Measurements from ENCODE around the gene BRIP1. TPM values are rescaled to one million over a fixed set of nuclear protein-coding genes. Genes with fewer than 3 reads are reported as not detected.
"Not testable (repeated sequence)": the region's sequence is repeated elsewhere in the genome, so short reads cannot be mapped to it uniquely, and the experiment has no call there.

Gene BRIP1
- total RNA-seq, 1 donor from 2014 or later, result 6.4 TPM

- FAIRE-seq, result no peak
- no peak overlapping the region for H3K4me2 ChIP-seq (ENCODE audit: low read length)
- no peak overlapping the region for H3K9ac ChIP-seq (ENCODE audit: low read length)
- H3K79me2 ChIP-seq (ENCODE audit: insufficient read depth, low read length), result peaks cover 26% of the 10 kb centered on the region
- H4K20me1 ChIP-seq (ENCODE audit: insufficient read depth, low read length), result no peaks in the 10 kb centered on the region
- no peak overlapping the region for H3K4me3 ChIP-seq (ENCODE audit: insufficient read depth, low read depth, low read length)
- Mint-ChIP-seq H3K4me1 (ENCODE audit: low read depth, unreplicated experiment) (peaks cover under 1% of the 10 kb centered on the region), H3K9me3 (ENCODE audit: unreplicated experiment) (no peaks in the 10 kb centered on the region), H3K4me3 (ENCODE audit: unreplicated experiment) (no peak overlapping the region), H3K36me3 (ENCODE audit: low read depth, unreplicated experiment) (peaks cover 5% of the 10 kb centered on the region), H3K27ac (ENCODE audit: unreplicated experiment) (no peak overlapping the region), H3K27me3 (ENCODE audit: low read depth, unreplicated experiment) (no peaks in the 10 kb centered on the region)
- H3K9me3 ChIP-seq (ENCODE audit: insufficient read depth, low read depth, low read length), result no peaks in the 10 kb centered on the region
- H3K4me1 ChIP-seq (ENCODE audit: insufficient read depth, low read length), result no peaks in the 10 kb centered on the region
- DNase-seq (ENCODE audit: low read depth), result no peak
- no peak for TF ChIP-seq EZH2 (IDR thresholded peaks at IDR 0.05; ENCODE audit: insufficient read depth, low read length)
- TF ChIP-seq, protein P1, sequence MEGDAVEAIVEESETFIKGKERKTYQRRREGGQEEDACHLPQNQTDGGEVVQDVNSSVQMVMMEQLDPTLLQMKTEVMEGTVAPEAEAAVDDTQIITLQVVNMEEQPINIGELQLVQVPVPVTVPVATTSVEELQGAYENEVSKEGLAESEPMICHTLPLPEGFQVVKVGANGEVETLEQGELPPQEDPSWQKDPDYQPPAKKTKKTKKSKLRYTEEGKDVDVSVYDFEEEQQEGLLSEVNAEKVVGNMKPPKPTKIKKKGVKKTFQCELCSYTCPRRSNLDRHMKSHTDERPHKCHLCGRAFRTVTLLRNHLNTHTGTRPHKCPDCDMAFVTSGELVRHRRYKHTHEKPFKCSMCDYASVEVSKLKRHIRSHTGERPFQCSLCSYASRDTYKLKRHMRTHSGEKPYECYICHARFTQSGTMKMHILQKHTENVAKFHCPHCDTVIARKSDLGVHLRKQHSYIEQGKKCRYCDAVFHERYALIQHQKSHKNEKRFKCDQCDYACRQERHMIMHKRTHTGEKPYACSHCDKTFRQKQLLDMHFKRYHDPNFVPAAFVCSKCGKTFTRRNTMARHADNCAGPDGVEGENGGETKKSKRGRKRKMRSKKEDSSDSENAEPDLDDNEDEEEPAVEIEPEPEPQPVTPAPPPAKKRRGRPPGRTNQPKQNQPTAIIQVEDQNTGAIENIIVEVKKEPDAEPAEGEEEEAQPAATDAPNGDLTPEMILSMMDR (IDR thresholded peaks at IDR 0.05; ENCODE audit: insufficient read depth, low read depth, low read length), result no peak
- H3K27ac ChIP-seq (ENCODE audit: low read depth, low read length), result no peak overlapping the region
- no peak overlapping the region for H2AFZ ChIP-seq (ENCODE audit: low read depth, low read length)
- peaks cover 3% of the 10 kb centered on the region for H3K36me3 ChIP-seq (ENCODE audit: insufficient read depth, low read length)
- H3K27me3 ChIP-seq (ENCODE audit: insufficient read depth, low read length), result no peaks in the 10 kb centered on the region
These were observed 41.7 kb downstream of the BRIP1 start for GRCh38 chr17:61821655-61822054.

- H3K27me3 Mint-ChIP-seq (ENCODE audit: low read depth, unreplicated experiment); H2AFZ ChIP-seq (ENCODE audit: low read depth, low read length); H3K4me1 ChIP-seq (ENCODE audit: insufficient read depth, low read length); H3K36me3 ChIP-seq (ENCODE audit: insufficient read depth, low read length); H3K27ac Mint-ChIP-seq (ENCODE audit: unreplicated experiment); H3K9ac ChIP-seq (ENCODE audit: low read length); H3K4me3 Mint-ChIP-seq (ENCODE audit: unreplicated experiment); H3K27me3 ChIP-seq (ENCODE audit: insufficient read depth, low read length); DNase-seq (ENCODE audit: low read depth); H3K4me1 Mint-ChIP-seq (ENCODE audit: low read depth, unreplicated experiment); FAIRE-seq; H3K79me2 ChIP-seq (ENCODE audit: insufficient read depth, low read length); H3K9me3 ChIP-seq (ENCODE audit: insufficient read depth, low read depth, low read length); H4K20me1 ChIP-seq (ENCODE audit: insufficient read depth, low read length); H3K4me3 ChIP-seq (ENCODE audit: insufficient read depth, low read depth, low read length); H3K9me3 Mint-ChIP-seq (ENCODE audit: unreplicated experiment); H3K4me2 ChIP-seq (ENCODE audit: low read length); H3K36me3 Mint-ChIP-seq (ENCODE audit: low read depth, unreplicated experiment); H3K27ac ChIP-seq (ENCODE audit: low read depth, low read length): not testable (repeated sequence)
These were observed 44.1 kb downstream of the BRIP1 start for GRCh38 chr17:61819265-61819664.

- H3K4me2 ChIP-seq (ENCODE audit: low read length), result no peak overlapping the region
- H3K4me3 Mint-ChIP-seq (ENCODE audit: unreplicated experiment), result no peak overlapping the region
- H3K9me3 ChIP-seq (ENCODE audit: insufficient read depth, low read depth, low read length), result no peaks in the 10 kb centered on the region
- peaks cover 3% of the 10 kb centered on the region for H3K36me3 ChIP-seq (ENCODE audit: insufficient read depth, low read length)
- TF ChIP-seq, protein P1 (IDR thresholded peaks at IDR 0.05; ENCODE audit: insufficient read depth, low read depth, low read length), result no peak
- TF ChIP-seq EZH2 (IDR thresholded peaks at IDR 0.05; ENCODE audit: insufficient read depth, low read length), result no peak
- H3K27ac Mint-ChIP-seq (ENCODE audit: unreplicated experiment), result no peak overlapping the region
- no peaks in the 10 kb centered on the region for H3K27me3 Mint-ChIP-seq (ENCODE audit: low read depth, unreplicated experiment)
- H2AFZ ChIP-seq (ENCODE audit: low read depth, low read length), result no peak overlapping the region
- no peak for DNase-seq (ENCODE audit: low read depth)
- peaks cover 8% of the 10 kb centered on the region for H3K4me1 Mint-ChIP-seq (ENCODE audit: low read depth, unreplicated experiment)
- H3K27me3 ChIP-seq (ENCODE audit: insufficient read depth, low read length), result no peaks in the 10 kb centered on the region
- no peak overlapping the region for H3K9ac ChIP-seq (ENCODE audit: low read length)
- H3K9me3 Mint-ChIP-seq (ENCODE audit: unreplicated experiment), result no peaks in the 10 kb centered on the region
- no peak overlapping the region for H3K4me3 ChIP-seq (ENCODE audit: insufficient read depth, low read depth, low read length)
- H3K79me2 ChIP-seq (ENCODE audit: insufficient read depth, low read length), result peaks cover 5% of the 10 kb centered on the region
- H4K20me1 ChIP-seq (ENCODE audit: insufficient read depth, low read length), result no peaks in the 10 kb centered on the region
- peaks cover 3% of the 10 kb centered on the region for H3K36me3 Mint-ChIP-seq (ENCODE audit: low read depth, unreplicated experiment)
- no peak for FAIRE-seq
- no peaks in the 10 kb centered on the region for H3K4me1 ChIP-seq (ENCODE audit: insufficient read depth, low read length)
- H3K27ac ChIP-seq (ENCODE audit: low read depth, low read length), result no peak overlapping the region
These were observed 45.1 kb downstream of the BRIP1 start for GRCh38 chr17:61818225-61818624.
